PC-3 (cell line): ENCODE data around the gene NEURL1B. TPM values are rescaled to one million over a fixed set of nuclear protein-coding genes. Genes with fewer than 3 reads are reported as not detected.

Experiments used
- ATAC-seq: fragments of 200-7000 bp; cut with Tn5 transposase; 2 replicates; pipeline ENCODE4 v1.9.1; 2020; ENCODE audit warnings: mild to moderate bottlenecking, moderate library complexity
- BruUV-seq: library from RNA; stranded (reverse); fragments of 400-500 nt; replicated peaks from 2 replicates; lab custom pipeline; 2021; lab: Mats Ljungman, UMichigan
- CTCF ChIA-PET: fragments of 300-600 bp; sonication (Branson Sonifier 250); formaldehyde crosslinking; loops from one replicate; lab custom pipeline; 2022; ENCODE audit warnings: antibody characterized with exemption; lab: Charles Lee
- POLR2A ChIA-PET: fragments of 300-600 bp; sonication (Branson Sonifier 250); formaldehyde crosslinking; loops from one replicate; lab custom pipeline; 2022; ENCODE audit warnings: antibody characterized with exemption; ENCODE audit not compliant: unreplicated experiment; lab: Charles Lee
- DNase-seq: peaks from one replicate; pipeline ENCODE4 v3.0.0-alpha.2; 2015
- H2AFZ ChIP-seq: fragments of 300-600 bp; sonication (generic); 2 replicates; pipeline ENCODE4 v1.6.0; 2016; ENCODE audit warnings: antibody characterized with exemption, low read length
- H3F3A ChIP-seq: fragments of 300-600 bp; sonication (generic); one replicate; pipeline ENCODE4 v1.6.0; 2017; ENCODE audit warnings: antibody characterized with exemption, low read length, control low read depth, mild to moderate bottlenecking; ENCODE audit not compliant: unreplicated experiment
- H3K27ac ChIP-seq: fragments of 300-600 bp; sonication (generic); 2 replicates; pipeline ENCODE4 v1.5.1; 2016; ENCODE audit warnings: mild to moderate bottlenecking, low read length
- H3K27me3 ChIP-seq: fragments of 300-600 bp; sonication (generic); 2 replicates; pipeline ENCODE4 v1.6.1; 2016; ENCODE audit warnings: low read length, mixed read lengths
- H3K36me3 ChIP-seq: fragments of 300-600 bp; sonication (generic); 2 replicates; pipeline ENCODE4 v1.6.1; 2016; ENCODE audit warnings: low read depth, mixed run types, low read length, mixed read lengths
- H3K4me1 ChIP-seq: fragments of 300-600 bp; sonication (generic); 2 replicates; pipeline ENCODE4 v1.5.1; 2016; ENCODE audit warnings: low read length; ENCODE audit not compliant: insufficient read depth
- H3K4me2 ChIP-seq: fragments of 300-600 bp; sonication (generic); 2 replicates; pipeline ENCODE4 v1.6.0; 2016; ENCODE audit warnings: low read length
- H3K4me3 ChIP-seq: fragments of 300-600 bp; sonication (generic); 2 replicates; pipeline ENCODE4 v1.5.1; 2016; ENCODE audit warnings: mild to moderate bottlenecking, low read length, mixed read lengths
- H3K79me2 ChIP-seq: fragments of 300-600 bp; sonication (generic); 2 replicates; pipeline ENCODE4 v1.6.1; 2017; ENCODE audit warnings: low read length, mixed read lengths
- H3K9ac ChIP-seq: fragments of 300-600 bp; sonication (generic); 2 replicates; pipeline ENCODE4 v1.6.0; 2016; ENCODE audit warnings: mild to moderate bottlenecking, low read length
- H3K9me2 ChIP-seq: fragments of 300-600 bp; sonication (generic); replicated peaks from 2 replicates; pipeline ENCODE4 v1.6.1; 2016; ENCODE audit warnings: mixed run types, low read length, mixed read lengths
- H3K9me3 ChIP-seq: fragments of 300-600 bp; sonication (generic); 2 replicates; pipeline ENCODE4 v1.6.1; 2016; ENCODE audit warnings: low read length, mixed read lengths
- H4K20me1 ChIP-seq: fragments of 300-600 bp; sonication (generic); 2 replicates; pipeline ENCODE4 v1.6.1; 2016; ENCODE audit warnings: low read length, mixed read lengths
- EZH2 ChIP-seq: fragments of 300-600 bp; sonication (generic); IDR thresholded peaks from one replicate; pipeline ENCODE4 v1.6.1; 2017; ENCODE audit warnings: antibody characterized with exemption, mild to moderate bottlenecking, low read length; ENCODE audit not compliant: unreplicated experiment
- EZH2phosphoT487 ChIP-seq: fragments of 300-600 bp; sonication (generic); IDR thresholded peaks from 2 replicates; pipeline ENCODE4 v1.6.1; 2018; ENCODE audit warnings: mild to moderate bottlenecking, antibody characterized with exemption, low read length, borderline replicate concordance
- intact Hi-C: fragments of 100-400 bp; cut with micrococcal nuclease; formaldehyde crosslinking; loops from 2 replicates; pipeline ENCODE4 v1.9.0; 2023
- total RNA-seq: library from RNA; depleted of rRNA; stranded (reverse); fragments of >200 nt; gene quantifications from 2 replicates; pipeline ENCODE4 v1.2.3, GENCODE V29; 2014
- TF ChIP-seq, protein P1 (sequence below): fragments of 300-600 bp; sonication (generic); conservative IDR thresholded peaks from 2 replicates; pipeline ENCODE4 v1.5.1; 2017; ENCODE audit warnings: antibody characterized with exemption, low read depth, mild to moderate bottlenecking, low read length

The NEURL1B gene
- total RNA-seq, 1 experiment from 2014 or later: 0.95 TPM

DNA sequence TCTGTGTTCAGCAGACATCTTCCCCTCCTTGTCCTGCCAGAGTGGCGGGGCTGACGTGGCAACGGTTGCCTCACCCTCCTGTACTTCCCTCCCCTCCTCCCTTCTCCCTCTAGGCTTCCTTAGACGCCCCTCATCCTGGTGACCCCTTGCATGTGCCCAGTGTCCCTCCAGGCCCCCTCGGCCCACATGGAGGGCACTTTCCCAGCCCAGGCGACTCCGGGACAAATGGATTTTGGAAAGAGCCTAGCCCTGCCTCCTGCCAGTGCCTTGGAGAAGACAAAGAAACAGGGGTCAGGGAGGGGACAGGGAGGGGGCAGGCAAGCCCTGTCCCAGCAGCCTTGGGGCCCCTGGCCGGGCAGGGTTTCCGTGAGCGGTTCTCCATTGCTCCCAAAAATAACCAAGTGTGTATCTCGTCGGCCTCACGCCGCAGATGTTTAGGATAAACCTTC lies 38.3 kb upstream of the NEURL1B start:
- no peak overlapping the region for H3K9ac ChIP-seq
- H3K9me2 ChIP-seq: no peaks in the 10 kb centered on the region
- H3K27me3 ChIP-seq: peaks cover 44% of the 10 kb centered on the region
- DNase-seq (no peak), ATAC-seq (no peak)
- H3K27ac ChIP-seq: no peak overlapping the region
- no peaks in the 10 kb centered on the region for H3F3A ChIP-seq
- H3K4me3 ChIP-seq: no peak overlapping the region
- H3K79me2 ChIP-seq: no peaks in the 10 kb centered on the region
- H2AFZ ChIP-seq: no peak overlapping the region
- CTCF ChIA-PET: no interaction called here
- H3K4me1 ChIP-seq: no peaks in the 10 kb centered on the region
- no peaks in the 10 kb centered on the region for H3K9me3 ChIP-seq
- H4K20me1 ChIP-seq: no peaks in the 10 kb centered on the region
- intact Hi-C loops: no loop called here
- TF ChIP-seq EZH2phosphoT487: no peak
- TF ChIP-seq, protein P1, sequence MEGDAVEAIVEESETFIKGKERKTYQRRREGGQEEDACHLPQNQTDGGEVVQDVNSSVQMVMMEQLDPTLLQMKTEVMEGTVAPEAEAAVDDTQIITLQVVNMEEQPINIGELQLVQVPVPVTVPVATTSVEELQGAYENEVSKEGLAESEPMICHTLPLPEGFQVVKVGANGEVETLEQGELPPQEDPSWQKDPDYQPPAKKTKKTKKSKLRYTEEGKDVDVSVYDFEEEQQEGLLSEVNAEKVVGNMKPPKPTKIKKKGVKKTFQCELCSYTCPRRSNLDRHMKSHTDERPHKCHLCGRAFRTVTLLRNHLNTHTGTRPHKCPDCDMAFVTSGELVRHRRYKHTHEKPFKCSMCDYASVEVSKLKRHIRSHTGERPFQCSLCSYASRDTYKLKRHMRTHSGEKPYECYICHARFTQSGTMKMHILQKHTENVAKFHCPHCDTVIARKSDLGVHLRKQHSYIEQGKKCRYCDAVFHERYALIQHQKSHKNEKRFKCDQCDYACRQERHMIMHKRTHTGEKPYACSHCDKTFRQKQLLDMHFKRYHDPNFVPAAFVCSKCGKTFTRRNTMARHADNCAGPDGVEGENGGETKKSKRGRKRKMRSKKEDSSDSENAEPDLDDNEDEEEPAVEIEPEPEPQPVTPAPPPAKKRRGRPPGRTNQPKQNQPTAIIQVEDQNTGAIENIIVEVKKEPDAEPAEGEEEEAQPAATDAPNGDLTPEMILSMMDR: no peak
- BruUV-seq: no TSS peak
- no peak overlapping the region for H3K4me2 ChIP-seq
- POLR2A ChIA-PET: interaction anchor here (0.5 kb wide), 1 partner anchor 288 kb away, joined by 9 read pairs; no protein-coding TSS in a partner anchor
- no peaks in the 10 kb centered on the region for H3K36me3 ChIP-seq

DNA sequence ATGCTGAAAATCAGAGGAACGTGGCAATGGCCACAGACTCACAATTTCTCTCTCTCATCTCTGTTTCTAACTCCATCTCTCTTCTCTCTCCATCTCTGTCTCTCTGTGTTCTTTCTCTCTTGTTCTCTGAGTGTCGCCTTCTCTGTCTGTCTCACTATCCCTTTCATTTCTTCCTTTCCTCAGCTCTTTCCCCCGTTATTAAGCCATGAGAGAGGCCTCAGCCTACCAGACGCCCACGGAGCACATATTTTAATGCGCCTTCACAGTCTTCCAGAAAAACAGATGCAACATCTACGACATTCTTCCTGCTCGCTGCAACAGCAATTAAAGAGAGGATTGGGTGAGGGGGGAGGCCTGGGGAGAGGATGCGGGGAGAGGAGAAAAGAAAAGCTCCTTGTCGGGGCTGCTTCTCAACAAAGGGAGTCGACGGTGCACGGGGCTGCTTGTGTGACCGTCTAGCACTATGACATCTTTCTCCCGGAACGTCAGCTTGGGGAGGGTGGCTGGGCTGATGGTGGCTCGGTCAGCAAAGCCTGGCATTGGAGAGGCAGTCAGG lies 37.7 kb upstream of the NEURL1B start:
- no peak for TF ChIP-seq EZH2phosphoT487
- TF ChIP-seq, protein P1: no peak
- H3F3A ChIP-seq: no peaks in the 10 kb centered on the region
- no peaks in the 10 kb centered on the region for H4K20me1 ChIP-seq
- H3K9me3 ChIP-seq: no peaks in the 10 kb centered on the region
- ChIA-PET CTCF (no interaction called here), POLR2A (no interaction called here)
- BruUV-seq: no TSS peak
- ATAC-seq (no peak), DNase-seq (no peak)
- intact Hi-C loops: no loop called here
- no peaks in the 10 kb centered on the region for H3K79me2 ChIP-seq
- H3K4me2 ChIP-seq: no peak overlapping the region
- H3K36me3 ChIP-seq: no peaks in the 10 kb centered on the region
- H3K9ac ChIP-seq: no peak overlapping the region
- no peaks in the 10 kb centered on the region for H3K9me2 ChIP-seq
- no peak overlapping the region for H3K27ac ChIP-seq
- peaks cover 49% of the 10 kb centered on the region for H3K27me3 ChIP-seq
- no peak overlapping the region for H2AFZ ChIP-seq
- H3K4me3 ChIP-seq: no peak overlapping the region
- H3K4me1 ChIP-seq: no peaks in the 10 kb centered on the region

DNA sequence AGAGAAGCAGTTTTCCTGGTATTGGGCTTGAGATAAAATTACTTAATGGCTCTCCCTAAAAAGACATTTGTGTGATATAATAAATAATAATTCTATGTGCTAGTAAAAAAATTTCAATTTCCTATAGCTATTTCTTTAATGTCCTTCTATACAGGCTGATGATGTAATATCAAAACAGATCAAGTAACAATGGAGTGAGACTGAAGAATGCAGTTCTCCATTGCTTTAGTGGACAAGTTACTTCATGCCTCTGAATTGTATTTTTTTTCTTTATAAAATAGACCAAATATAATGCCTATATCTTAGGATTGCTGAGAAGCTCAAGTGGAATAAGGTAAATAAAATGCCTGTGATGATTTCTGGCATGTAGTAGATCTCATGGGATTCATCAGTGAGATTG lies 35.6 kb upstream of the NEURL1B start:
- Histone ChIP-seq H3K79me2 (no peaks in the 10 kb centered on the region), H4K20me1 (no peaks in the 10 kb centered on the region), H3K9me2 (no peaks in the 10 kb centered on the region), H3K4me2 (no peak overlapping the region), H3K9ac (no peak overlapping the region), H3K36me3 (no peaks in the 10 kb centered on the region), H3K9me3 (no peaks in the 10 kb centered on the region), H3K27me3 (peaks cover 68% of the 10 kb centered on the region), H3K4me1 (no peaks in the 10 kb centered on the region), H3K27ac (no peak overlapping the region), H2AFZ (no peak overlapping the region), H3K4me3 (no peak overlapping the region), H3F3A (no peaks in the 10 kb centered on the region)
- intact Hi-C loops: no loop called here
- ChIA-PET CTCF (no interaction called here), POLR2A (no interaction called here)
- ATAC-seq (no peak), DNase-seq (no peak)
- BruUV-seq: no TSS peak
- TF ChIP-seq EZH2: no peak
